Activated T-cell treated with anti-CD3 and anti-CD28 coated beads for 1 hour (primary cell): ENCODE measurements around the gene ITPR1.
A peak's percentile ranks its signal among the peaks of the same experiment; 100 is the strongest.

Experiments
- DNase-seq: peaks from one replicate; pipeline ENCODE4 v3.0.0-alpha.2; 2020; ENCODE audit warnings: low read depth

The ITPR1 gene

DNA sequence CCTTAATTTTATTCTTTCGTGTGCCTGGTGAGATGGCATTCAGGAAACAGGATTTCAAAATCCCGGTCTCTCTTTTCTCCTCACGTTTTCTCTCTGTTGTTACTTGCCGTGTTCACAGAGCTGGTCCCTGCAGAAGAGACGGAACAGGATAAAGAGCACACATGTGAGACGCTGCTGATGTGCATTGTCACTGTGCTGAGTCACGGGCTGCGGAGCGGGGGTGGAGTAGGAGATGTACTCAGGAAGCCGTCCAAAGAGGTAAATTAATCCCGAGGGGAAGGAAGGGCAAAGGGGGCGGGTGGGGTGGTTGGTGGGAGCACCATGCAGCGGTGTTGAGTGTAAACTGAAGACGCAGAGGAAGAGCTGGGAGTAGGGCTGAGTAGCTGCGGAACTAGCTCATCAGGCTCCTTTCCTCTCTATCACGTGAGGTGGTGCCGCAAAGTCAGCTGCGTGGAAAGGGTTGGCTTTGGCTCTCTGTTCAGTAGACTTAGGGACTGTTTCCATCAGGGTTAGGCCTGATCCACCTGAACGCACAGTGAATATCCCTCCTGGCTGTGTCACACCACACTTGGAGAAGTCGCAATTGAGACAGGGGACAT, 321.3 kb downstream of the ITPR1 start:
- no peak for DNase-seq

DNA sequence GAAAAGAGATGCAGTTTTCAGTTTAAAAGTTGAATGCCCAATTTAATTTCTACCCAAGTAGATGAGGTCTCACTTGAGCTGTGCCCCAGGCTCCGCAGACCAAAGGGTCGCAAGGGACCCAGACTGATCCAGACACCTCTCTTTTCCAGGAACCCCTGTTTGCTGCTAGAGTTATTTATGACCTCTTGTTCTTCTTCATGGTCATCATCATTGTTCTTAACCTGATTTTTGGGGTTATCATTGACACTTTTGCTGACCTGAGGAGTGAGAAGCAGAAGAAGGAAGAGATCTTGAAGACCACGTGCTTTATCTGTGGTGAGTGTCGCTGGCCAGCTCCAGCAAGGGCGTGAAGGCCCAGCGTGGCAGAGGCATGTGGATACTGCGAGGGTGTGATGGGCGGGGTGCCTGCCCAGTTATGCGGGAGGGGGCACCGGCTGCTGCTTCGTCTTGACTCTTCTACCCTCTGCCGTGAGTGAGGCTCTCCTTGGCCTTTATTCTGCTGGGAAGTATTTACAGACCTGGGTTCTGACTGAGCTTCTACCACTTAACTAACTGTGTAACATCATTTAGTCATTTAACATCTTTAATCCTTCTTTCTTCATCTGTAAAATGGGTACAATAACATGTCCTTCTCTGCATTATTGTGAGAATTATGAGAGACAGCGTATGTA, 321.9 kb downstream of the ITPR1 start:
- DNase-seq: no peak

DNA sequence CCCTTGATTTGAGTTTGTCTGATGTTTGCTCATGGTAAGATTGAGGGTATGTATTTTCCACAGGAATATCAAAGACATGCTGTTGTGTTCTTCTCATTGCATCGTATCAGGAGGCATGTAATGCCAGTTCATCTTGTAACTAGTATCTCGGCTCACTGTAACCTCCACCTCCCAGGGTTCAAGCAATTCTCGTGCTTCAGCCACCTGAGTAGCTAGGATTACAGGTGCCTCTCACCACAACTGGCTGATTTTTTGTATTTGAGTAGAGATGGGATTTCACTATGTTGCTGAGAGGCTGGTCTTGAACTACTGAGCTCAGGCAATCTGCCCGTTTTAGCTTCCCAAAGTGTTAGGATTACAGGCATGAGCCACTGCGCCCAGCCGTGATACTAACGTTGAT, 323.2 kb downstream of the ITPR1 start:
- DNase-seq: no peak

DNA sequence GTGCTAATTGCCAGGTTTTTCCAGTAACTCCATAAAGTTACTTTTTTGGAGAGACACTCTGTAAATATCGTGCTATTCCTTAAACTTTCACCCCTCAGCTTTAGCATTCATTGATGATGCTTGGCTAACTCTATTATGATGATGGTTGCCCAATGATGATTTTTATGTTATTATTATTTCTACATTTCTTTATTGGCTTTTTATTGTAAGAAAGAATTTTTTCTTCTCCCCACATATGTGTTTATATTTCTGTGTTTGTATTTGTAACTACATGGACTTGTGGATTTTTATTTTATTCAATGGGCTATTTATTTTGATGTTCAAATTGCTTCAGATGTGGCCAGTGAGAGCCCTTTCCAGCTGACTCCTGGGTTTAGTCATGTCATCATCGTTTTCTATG, 323.6 kb downstream of the ITPR1 start:
- DNase-seq: no peak

DNA sequence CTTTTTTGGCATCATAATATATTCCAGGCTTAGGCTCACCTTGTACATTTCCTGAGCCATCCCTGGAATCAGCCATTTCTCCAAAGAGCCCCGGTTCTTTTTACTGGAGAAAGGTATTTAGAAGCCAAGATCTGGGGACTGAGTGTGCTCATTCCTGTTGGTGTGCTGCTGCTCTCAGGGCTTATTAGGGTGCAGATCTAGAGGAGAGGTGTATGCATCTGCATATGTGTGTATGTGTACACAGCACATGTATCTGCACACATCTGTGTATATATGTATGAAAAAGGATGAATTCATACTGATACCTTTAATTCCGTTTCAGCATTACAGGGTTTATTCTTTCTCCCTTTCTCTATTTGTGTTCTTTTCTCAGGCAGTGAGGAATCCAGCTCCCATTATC, 324.0 kb downstream of the ITPR1 start:
- DNase-seq: no peak

DNA sequence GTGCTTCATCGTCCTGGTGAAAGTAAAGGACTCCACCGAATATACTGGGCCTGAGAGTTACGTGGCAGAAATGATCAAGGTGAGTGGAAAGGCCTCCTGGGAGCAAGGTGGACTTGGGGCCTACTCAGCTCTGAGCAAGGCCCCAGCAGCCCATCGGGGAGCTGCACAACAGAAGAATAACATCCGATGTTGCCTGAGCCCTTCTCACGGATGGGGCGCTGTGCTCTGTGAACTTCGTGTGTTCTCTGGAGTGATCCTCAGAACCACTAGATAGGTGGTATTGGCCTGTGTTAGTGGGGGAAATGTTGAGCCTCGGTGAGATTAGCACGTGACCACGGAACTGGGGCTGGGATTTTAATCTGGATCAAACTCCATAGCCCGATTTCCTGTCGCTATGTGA, 325.0 kb downstream of the ITPR1 start:
- DNase-seq: no peak

DNA sequence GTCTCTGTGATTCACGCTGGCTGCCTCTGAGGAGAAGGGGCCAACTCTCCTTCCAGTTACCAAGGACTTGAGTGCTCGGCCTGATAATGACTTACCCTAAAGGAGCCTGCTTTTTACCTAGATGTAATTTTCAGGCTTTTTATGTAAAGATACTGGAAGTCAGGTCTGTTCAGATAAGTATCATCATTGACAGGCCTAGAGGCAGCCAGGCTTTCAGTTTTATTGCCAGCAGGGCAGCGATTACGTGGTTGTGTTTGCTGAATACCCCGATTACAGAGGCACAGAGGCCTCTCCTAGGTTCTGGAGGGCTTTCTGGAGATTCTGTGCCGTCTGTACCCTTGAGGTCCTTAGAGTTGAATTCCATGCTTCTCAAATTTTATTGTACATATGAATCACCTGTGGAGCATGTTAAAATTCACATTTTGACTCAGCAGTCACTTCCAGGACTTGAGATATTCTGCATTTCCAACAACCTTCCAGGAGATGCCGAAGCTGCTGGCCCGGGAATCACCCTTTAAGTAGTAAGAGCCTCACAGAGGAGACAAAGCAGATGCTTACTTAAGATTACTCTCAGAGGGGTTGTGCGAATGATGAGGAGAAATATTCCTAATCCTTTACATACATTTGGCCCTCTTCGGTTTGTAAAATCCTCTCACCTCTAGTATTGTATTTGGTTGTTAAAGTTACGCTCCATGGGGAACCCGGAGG, 326.0 kb downstream of the ITPR1 start:
- DNase-seq: no peak

DNA sequence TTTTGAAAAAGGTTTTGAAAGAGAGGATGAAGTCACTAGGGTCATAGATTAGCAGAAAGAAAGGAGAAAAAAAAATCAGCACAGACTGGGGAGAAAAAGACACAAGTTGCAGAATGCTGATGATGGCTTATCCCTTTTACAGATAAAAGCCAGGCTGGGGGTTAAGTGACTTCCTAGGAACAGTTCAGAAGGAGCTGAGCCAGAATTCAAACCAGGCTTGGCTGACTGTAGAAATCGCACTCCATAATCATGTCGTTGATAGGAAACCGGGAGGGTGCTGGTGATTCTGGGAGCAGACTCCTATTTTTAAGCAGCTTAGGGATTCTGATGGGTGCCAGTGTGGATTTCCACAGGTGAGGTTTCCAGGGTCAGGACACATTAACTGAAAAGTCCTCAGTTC, 326.6 kb downstream of the ITPR1 start:
- no peak for DNase-seq

DNA sequence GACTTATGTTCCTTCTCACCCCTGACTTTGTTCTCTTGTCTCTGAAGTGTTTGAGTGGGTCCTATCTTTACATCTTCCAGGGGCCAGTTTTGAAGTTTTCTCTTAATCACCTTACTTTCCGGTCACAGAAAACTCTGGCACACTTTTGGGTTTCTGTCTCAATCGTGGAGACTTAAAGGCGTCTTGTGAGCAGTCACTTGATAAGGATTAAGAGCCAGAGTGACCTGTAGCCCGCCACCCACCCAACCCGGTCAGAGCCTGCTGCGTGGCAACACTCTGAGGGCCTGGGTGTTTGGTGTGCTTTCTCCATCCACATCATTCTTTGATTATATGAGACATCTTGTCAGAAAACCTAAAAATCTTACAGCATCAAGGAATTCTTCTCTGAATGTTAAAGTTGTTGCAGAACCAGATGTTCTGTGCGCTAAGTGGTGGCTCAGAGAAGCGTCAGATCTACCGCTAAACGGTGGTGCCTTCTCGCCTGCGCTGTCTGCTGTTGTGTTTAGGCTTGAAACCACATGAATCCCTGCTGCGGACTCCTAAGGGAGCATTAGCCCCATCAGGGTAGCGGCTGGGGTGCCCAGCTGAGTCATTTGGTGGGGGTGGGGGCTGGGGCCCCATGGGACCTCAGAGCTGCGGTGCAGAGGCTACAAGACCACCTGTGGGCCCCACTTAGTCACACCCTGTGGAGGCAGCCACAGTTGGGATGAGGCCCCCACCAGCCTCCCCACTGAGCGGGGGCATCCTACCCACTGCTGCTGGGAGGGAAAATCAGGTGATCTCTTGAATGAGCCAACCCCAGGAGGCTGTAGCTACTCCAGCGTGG, 327.4 kb downstream of the ITPR1 start:
- no peak for DNase-seq

DNA sequence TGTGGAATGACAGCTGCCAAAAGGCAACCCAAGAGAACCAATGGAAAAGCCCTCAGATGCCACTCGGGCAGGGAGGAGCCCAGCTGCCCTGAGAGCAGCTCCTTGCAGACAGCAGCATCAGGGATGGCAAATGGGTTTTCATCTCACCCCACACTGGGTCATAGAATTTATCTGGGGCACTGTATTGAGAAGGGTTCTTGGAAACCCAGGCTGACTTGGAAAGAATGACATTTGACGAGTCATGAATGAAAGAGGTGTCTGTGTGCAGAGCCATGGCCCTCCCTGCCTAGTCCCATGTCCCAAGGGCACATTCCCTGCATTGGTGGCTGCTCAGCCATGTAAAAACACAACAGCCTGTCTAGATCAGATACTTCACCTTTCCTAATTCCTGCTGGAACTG, 328.2 kb downstream of the ITPR1 start:
- DNase-seq: no peak

DNA sequence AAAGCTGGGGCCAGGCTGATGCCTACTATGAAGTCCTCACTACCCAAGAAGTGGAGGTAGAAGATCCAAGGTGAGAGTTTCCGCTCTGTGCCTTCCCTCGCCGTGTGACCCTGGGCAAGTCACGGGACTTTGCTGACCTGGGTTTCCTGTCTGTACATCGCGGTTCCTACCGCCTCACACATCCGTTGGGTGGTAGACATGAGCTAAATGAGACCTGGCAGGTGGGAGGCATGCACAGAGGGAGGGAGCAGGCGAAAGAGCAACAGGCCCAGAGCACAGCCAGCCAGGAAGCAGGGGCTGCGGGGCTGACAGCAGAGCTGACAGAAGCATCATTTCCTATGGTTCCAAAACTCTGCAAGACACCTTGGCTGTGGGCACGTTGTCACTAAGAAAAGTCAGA, 328.8 kb downstream of the ITPR1 start:
- peak; percentile 50 for DNase-seq

DNA sequence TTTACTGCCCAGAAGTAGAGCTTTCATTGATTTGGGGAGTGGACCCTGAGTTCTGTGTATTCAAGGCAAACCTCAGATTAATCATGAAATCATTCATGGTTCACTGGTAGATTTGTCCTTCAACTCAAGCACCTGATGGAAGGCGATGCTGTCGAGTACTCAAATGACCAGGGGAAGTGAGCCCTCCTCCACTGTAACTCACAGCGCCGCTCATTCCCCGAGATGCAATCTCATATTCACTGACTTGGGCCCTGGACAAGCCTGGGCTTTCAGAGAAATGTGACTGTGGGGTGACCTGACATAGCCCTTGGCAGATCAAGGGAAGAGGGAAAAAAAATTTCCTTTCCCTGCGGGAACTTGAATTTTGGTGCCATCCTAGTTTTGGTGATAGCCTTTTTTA, 329.4 kb downstream of the ITPR1 start:
- DNase-seq: no peak

DNA sequence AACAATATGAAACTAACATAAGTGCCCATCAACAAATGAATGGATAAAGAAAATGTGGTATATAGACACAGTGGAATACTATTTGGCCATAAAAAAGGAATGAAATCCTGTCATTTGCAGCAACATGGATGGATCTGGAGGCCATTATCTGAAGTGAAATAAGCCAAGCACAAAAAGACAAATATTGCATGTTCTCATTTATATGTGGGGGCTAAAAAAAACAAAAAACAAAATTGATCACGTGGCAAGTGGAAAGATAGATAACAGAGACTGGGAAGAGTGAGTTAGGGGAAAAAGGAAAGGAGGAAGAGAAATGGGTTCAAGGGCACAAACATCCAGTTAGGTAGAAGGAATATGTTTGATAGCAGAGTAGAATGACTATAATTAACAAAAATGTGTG, 330.2 kb downstream of the ITPR1 start:
- DNase-seq: no peak

DNA sequence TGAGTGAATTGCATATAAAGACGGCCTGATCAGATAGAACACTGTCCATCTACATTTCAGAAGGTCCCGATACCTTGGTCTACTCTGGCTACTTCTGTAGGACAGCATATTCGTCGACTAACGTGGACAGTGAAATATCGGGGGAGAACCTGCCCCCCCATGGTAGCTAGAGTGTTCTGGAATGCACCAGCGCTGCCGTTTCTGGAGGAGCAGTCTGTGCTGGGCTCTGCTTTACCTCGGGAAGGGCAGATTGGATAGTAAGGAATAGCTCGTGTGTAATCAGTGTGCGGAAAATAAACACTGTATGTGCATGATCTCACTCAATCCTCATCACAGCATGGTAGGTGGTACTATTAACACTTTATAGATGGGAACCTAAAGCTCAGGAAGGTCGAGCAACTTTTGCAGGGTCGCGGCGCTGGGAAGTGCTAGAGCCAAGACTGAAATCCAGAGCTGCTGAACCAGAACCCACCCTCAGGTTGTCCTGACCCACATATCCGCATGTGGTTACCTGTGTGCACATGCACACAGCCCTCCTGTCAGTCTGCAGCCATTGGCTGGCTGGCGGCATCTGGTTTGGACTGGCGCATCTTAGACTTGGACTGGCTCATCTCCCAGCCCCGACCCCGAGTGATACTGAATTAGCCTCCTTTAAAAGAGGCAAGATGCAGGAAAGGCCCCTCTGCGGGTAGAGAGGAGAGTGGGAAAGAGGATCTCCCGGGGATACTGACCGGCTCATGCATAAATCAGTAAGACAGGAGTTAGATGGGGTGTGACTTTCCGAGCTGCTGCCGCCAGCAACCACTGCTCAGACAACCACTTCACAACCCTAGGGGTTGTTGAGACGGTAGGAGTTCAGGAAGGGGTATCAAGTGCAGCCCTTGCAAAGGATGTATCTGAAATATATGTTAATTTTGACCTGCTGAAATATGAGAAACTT, 331.1 kb downstream of the ITPR1 start:
- no peak for DNase-seq

DNA sequence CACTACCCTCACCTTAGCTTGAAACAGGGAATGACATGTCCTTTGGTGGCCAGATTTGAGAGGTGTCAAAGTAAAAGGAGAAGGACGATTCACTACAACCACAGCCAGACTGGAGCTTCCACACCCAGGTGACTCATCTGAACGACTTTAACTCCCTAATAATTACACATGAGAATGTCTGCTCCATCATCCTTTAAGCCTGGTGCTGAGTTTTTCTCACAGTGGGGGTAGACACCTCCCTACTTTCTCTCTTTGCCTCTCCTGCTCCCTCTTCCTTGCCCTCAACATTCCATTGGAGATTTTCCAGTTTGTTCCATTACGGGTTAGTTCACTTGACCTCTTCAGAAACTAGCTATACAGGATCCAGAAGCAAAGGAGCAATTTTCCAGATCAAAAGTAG, 331.8 kb downstream of the ITPR1 start:
- DNase-seq: no peak

DNA sequence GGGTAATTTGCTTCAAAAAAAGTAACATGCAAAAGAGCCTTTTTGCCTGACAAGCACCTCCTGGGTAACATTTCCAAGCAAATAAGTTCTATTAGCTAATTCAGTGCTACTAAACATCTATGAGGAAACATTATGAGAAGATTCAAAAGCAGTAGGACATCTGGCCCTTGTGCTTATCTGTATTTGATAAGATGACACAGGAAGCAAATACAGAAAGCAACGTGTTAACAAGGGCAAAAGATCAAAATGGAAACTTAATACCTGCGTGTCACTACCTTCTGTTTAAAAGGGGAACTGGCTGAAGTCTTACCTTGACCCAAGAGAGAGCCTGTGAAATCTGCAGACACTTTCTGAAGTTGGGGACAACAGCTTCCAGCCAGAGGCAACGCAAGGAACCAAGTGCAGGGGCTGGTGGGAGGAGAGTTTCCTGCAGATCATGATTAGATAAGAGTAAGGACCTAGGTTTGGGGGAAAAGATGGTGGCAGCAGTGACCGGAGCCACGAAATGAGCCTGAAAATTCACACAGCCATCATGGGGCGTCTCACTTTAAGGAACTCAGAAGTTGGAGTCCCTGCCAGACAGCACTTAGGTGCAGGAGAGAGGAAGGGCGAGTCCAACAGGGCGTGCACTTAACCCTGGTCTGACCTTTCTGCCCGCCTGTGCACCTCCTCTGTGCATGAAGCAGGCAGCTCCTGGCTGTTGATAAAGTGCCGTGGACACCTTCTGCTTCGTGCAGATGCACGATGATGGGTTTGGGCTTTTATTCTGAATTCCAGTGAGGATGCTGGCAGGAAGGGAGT, 332.5 kb downstream of the ITPR1 start:
- DNase-seq: no peak

DNA sequence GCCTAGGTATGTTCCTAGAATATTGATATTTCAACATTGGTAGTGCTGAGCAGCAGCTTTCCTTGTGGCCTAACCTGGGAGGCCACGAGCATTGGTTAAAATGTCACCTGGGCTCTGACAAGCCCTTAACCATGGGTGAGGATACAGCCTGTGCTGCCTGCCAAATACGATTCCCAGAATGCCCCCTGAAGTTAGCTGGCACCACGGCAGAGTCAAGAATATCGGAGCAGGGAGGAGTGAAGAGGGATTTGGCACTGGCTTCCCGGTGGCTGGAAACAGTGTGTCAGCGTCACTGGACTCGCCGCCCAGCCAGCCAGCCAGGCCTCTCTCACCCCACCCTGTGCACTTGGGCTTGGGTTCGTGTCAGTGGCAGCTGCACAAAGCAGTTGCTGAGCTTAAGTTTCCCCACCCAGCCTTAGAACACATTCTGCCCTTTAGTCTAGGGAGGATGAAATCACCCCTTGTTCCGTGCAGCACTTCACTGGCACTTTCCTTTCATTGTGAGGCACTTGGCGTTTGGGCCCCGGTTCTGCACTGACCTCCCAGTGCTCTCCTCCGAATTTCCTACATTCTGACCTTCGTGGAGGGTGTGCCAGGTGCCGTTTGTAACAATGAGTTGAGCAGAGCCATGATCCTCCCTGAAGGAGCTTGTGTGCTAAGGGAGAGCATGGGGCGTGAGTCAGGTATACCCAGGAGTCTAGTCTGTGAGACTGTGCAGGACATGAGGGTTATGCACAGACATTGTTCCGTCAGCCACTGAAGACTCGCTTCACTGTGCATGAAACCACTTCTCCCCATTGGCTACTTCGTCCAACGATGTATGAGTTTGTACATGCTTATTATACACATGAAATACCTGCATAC, 333.3 kb downstream of the ITPR1 start:
- no peak for DNase-seq

DNA sequence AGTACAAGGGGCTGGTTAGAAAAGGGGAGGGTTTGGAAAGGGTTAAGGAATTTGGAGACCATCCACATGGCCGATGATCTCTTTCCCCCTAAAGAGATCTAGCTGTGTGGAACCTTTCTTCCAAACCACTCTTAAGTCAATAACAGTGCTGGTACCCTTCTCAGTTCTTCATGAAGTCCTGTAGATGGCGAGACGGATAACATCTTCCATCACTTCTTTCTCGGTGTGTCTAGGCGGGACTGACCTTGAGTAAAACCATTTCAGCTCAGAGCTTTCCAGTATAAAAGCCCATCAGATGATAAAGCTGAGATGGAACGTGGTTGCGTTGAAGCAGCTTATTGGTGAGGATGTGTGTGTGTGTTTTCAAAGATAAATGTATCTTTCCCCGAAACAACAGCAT, 334.6 kb downstream of the ITPR1 start:
- DNase-seq: no peak

DNA sequence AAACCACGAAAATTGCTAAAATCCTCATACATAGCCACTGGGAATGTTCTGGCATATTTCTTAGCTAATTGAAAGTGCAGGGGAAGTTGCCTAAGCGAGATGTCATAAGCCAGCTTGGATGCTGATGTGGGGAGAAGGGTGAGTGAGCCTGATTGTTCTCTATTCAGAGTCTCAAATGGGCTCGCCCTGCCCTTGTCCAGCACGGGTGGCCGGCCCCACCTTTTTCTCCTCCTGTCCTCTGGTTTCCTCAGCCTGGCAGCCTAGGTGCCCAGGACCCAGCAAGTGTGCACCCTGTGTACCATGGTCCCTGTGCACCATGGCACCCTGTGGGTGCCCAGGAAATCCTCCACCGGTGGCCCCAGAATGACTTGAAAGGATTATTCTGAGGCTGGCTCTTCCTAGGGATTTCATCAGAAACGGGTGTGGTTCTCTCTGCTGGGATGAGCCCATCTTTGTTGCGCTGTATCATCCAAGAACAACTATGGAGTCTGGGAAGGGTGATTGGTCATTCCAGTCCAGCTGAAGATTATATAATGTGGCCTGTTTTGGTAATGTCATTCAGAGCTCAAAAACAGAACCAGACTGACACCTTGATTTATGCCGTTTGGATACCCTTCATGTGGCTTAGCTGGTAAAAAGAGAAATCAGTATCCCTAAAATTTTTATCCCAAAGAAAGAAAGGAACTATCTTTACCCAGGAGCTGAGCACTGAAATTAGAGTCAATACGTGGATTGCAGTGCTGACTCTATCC, 335.3 kb downstream of the ITPR1 start:
- DNase-seq: no peak
